Fibroblast of villous mesenchyme (primary cell): ENCODE data around the gene TNS3. TPM values are rescaled to one million over a fixed set of nuclear protein-coding genes. Genes with fewer than 3 reads are reported as not detected.
A peak's percentile ranks its signal among the peaks of the same experiment; 100 is the strongest.

Source experiments
- DNase-seq: peaks from one replicate; pipeline ENCODE4 v3.0.0-alpha.2; 2010; ENCODE audit warnings: low read depth
- H3K4me3 ChIP-seq: 2 replicates; pipeline ENCODE4 v1.5.1; 2011; ENCODE audit warnings: low read depth, mild to moderate bottlenecking, low read length
- CTCF ChIP-seq: IDR thresholded peaks from 2 replicates; pipeline ENCODE4 v1.5.1; 2012; ENCODE audit warnings: low read depth, mild to moderate bottlenecking, low read length; ENCODE audit not compliant: insufficient read depth
- total RNA-seq: library from RNA; depleted of rRNA; stranded (reverse); fragments of >200 nt; gene quantifications from 2 replicates; pipeline ENCODE4 v1.2.3, GENCODE V29; 2012

Gene TNS3
- total RNA-seq, 1 donor = 202 TPM

- DNase-seq = no peak
- no peak for TF ChIP-seq CTCF
- no peak overlapping the region for H3K4me3 ChIP-seq
These were observed 121.5 kb downstream of the TNS3 start for GRCh38 chr7:47460251-47460989.

GRCh38 chr7:47458486-47458885, 123.4 kb downstream of the TNS3 start:
- no peak for TF ChIP-seq CTCF
- no peak for DNase-seq
- H3K4me3 ChIP-seq = no peak overlapping the region

- no peak overlapping the region for H3K4me3 ChIP-seq
- peak; percentile 94 for DNase-seq
- no peak for TF ChIP-seq CTCF
These were observed 123.9 kb downstream of the TNS3 start for GRCh38 chr7:47458057-47458456.

- H3K4me3 ChIP-seq = no peak overlapping the region
- DNase-seq = no peak
- TF ChIP-seq CTCF = no peak
These were observed 125.5 kb downstream of the TNS3 start for GRCh38 chr7:47456210-47456955.

GRCh38 chr7:47455872-47456185, 126.1 kb downstream of the TNS3 start:
- TF ChIP-seq CTCF = no peak
- H3K4me3 ChIP-seq = no peak overlapping the region
- DNase-seq = no peak

GRCh38 chr7:47454974-47455871, 126.7 kb downstream of the TNS3 start:
- H3K4me3 ChIP-seq = no peak overlapping the region
- DNase-seq = no peak

More at GRCh38 chr7:47454974-47455871, 126.7 kb downstream of the TNS3 start:
- TF ChIP-seq CTCF = no peak
